ENCODE data around the gene ANO8.

- TF ChIP-seq CTCF (IDR thresholded peaks at IDR 0.05) (no peak), POLR2AphosphoS5 (IDR thresholded peaks at IDR 0.05) (no peak), EP300 (IDR thresholded peaks at IDR 0.05) (no peak)
Measured at GRCh38 chr19:17296273-17296672, 38.4 kb downstream of the ANO8 start.
